ENCODE results near the gene MBD3L5. TPM values are rescaled to one million over a fixed set of nuclear protein-coding genes. Genes with fewer than 3 reads are reported as not detected.

MBD3L5 gene
- total RNA-seq, 1 experiment from 2014 or later: not detected

DNA sequence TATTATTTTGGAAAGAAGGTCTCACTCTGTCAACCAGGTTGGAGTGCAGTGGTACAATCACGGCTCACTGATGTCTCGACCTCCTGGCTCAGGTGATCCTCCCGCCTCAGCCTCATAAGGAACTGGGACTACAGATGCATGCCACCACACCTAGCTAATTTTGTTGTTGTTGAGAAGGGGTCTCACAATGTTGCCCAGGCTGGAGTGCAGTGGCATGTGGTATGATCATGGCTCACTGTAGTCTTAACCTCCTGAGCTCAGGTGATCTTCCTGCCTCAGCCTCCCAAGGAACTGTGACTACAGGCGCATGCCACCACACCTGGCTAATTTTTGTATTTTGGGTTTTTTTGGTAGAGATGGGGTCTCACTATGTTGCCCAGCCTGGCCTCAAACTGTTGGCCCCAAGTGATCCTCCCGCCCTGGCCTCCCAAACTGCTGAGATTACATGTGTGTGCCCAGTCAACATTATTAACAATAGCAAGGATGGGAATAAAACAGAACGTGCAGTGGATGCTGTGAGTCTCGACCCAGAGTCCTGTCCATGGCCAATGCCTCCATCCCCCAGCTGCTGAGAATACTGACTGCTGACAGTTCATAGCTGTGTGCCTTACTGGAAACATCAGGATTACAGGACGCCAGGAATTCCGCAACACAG is 33.5 kb downstream of the MBD3L5 start:
- Histone ChIP-seq H2BK20ac (ENCODE audit: low read depth, low read length, poor library complexity, severe bottlenecking) (no peak overlapping the region), H3K4ac (ENCODE audit: low read depth, low read length) (no peak overlapping the region), H2AFZ (ENCODE audit: low read length) (no peak overlapping the region), H3K79me2 (ENCODE audit: insufficient read depth, low read length) (no peaks in the 10 kb centered on the region), H2AK5ac (ENCODE audit: insufficient read length, low read length) (no peak overlapping the region), H2BK15ac (ENCODE audit: low read depth, low read length) (no peak overlapping the region), H2BK12ac (ENCODE audit: insufficient read length, low read depth, low read length) (no peak overlapping the region), H4K91ac (ENCODE audit: insufficient read length, low read depth, low read length) (no peak overlapping the region), H4K5ac (ENCODE audit: insufficient read length, low read depth, low read length) (no peak overlapping the region), H3K4me1 (ENCODE audit: insufficient read depth, low read length) (no peaks in the 10 kb centered on the region), H3K9me3 (ENCODE audit: control insufficient read depth, low read depth, low read length) (no peaks in the 10 kb centered on the region), H3K4me2 (ENCODE audit: insufficient read depth, insufficient read length, low read length) (no peak overlapping the region), H2BK120ac (ENCODE audit: low read depth, low read length, poor library complexity, severe bottlenecking) (no peak overlapping the region), H3K27ac (ENCODE audit: insufficient read length, low read depth, low read length) (no peak overlapping the region), H4K8ac (replicated peaks; ENCODE audit: insufficient read length, low read depth, low read length) (no peak overlapping the region), H4K20me1 (ENCODE audit: control insufficient read depth, insufficient read depth, insufficient read length) (no peaks in the 10 kb centered on the region), H3K18ac (ENCODE audit: insufficient read length, low read depth, low read length) (no peak overlapping the region), H3T11ph (ENCODE audit: low read length) (no peak overlapping the region), H3K56ac (ENCODE audit: insufficient read length, low read depth, low read length) (no peak overlapping the region), H3K23me2 (ENCODE audit: insufficient read length, low read depth, low read length, poor library complexity, severe bottlenecking) (no peaks in the 10 kb centered on the region), H3K79me1 (ENCODE audit: insufficient read depth, low read depth, low read length, poor library complexity, severe bottlenecking) (no peaks in the 10 kb centered on the region), H3K14ac (ENCODE audit: insufficient read depth, low read length) (no peak overlapping the region), H2BK5ac (ENCODE audit: insufficient read length, low read length) (no peak overlapping the region), H3K27me3 (ENCODE audit: insufficient read depth, low read length) (no peaks in the 10 kb centered on the region), H3K23ac (ENCODE audit: insufficient read length, low read depth, low read length) (no peak overlapping the region), H3K9ac (ENCODE audit: extremely low read depth, insufficient read length, low read length) (no peak overlapping the region)
- TF ChIP-seq, protein P1, sequence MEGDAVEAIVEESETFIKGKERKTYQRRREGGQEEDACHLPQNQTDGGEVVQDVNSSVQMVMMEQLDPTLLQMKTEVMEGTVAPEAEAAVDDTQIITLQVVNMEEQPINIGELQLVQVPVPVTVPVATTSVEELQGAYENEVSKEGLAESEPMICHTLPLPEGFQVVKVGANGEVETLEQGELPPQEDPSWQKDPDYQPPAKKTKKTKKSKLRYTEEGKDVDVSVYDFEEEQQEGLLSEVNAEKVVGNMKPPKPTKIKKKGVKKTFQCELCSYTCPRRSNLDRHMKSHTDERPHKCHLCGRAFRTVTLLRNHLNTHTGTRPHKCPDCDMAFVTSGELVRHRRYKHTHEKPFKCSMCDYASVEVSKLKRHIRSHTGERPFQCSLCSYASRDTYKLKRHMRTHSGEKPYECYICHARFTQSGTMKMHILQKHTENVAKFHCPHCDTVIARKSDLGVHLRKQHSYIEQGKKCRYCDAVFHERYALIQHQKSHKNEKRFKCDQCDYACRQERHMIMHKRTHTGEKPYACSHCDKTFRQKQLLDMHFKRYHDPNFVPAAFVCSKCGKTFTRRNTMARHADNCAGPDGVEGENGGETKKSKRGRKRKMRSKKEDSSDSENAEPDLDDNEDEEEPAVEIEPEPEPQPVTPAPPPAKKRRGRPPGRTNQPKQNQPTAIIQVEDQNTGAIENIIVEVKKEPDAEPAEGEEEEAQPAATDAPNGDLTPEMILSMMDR (conservative IDR thresholded peaks at IDR 0.05): no peak
- no peak for DNase-seq
- WGBS (ENCODE audit: extremely low coverage, insufficient read length, low lambda C conversion rate): no CpG with 5 or more reads among the region's 9 CpGs
- H3K4me3 Mint-ChIP-seq: no peak overlapping the region
- H3K4me1 Mint-ChIP-seq: peaks cover 0 to 1% of the 10 kb centered on the region in 2 experiments; a peak in 2 of 4 replicates
- H3K36me3 Mint-ChIP-seq (ENCODE audit: insufficient read depth in 1 of 3, low read depth in 3 of 3): peaks cover 0 to 6% (median 3%) of the 10 kb centered on the region in 3 experiments; a peak in 6 of 7 replicates
- no peaks in the 10 kb centered on the region for H3K27me3 Mint-ChIP-seq (ENCODE audit: low read depth)
- peaks cover 30 to 48% of the 10 kb centered on the region in 2 experiments for H3K9me3 Mint-ChIP-seq
- H3K27ac Mint-ChIP-seq: no peak overlapping the region

Measured in H9 (cell line).